GM23248 (cell line): ENCODE measurements around the gene LAMB1. TPM values are rescaled to one million over a fixed set of nuclear protein-coding genes. Genes with fewer than 3 reads are reported as not detected.

Experiments
- DNase-seq: peaks from one replicate; pipeline ENCODE4 v3.0.0-alpha.2; 2015
- H2AFZ ChIP-seq: fragments of 200-600 bp; sonication (generic); 2 replicates; pipeline ENCODE4 v1.6.1; 2016; ENCODE audit warnings: antibody characterized with exemption
- H3F3A ChIP-seq: fragments of 200-600 bp; sonication (generic); 2 replicates; pipeline ENCODE4 v1.6.1; 2016; ENCODE audit warnings: mild to moderate bottlenecking, antibody characterized with exemption, mixed run types; ENCODE audit not compliant: insufficient read depth
- H3K27ac ChIP-seq: fragments of 200-600 bp; sonication (generic); 2 replicates; pipeline ENCODE4 v1.5.1; 2016; ENCODE audit warnings: mild to moderate bottlenecking
- H3K27me3 ChIP-seq: fragments of 200-600 bp; sonication (generic); replicated peaks from 2 replicates; pipeline ENCODE4 v1.6.1; 2016; ENCODE audit warnings: mild to moderate bottlenecking; ENCODE audit not compliant: insufficient read depth
- H3K36me3 ChIP-seq: fragments of 200-600 bp; sonication (generic); 2 replicates; pipeline ENCODE4 v1.6.1; 2016; ENCODE audit warnings: low read depth, mild to moderate bottlenecking
- H3K4me1 ChIP-seq: fragments of 200-600 bp; sonication (generic); 2 replicates; pipeline ENCODE4 v1.6.1; 2016; ENCODE audit warnings: mild to moderate bottlenecking; ENCODE audit not compliant: insufficient read depth
- H3K4me2 ChIP-seq: fragments of 200-600 bp; sonication (generic); one replicate; pipeline ENCODE4 v1.6.1; 2016; ENCODE audit warnings: mild to moderate bottlenecking; ENCODE audit not compliant: unreplicated experiment
- H3K4me3 ChIP-seq: fragments of 200-600 bp; sonication (generic); 2 replicates; pipeline ENCODE4 v1.5.1; 2016; ENCODE audit warnings: mild to moderate bottlenecking
- H3K79me2 ChIP-seq: fragments of 200-600 bp; sonication (generic); 2 replicates; pipeline ENCODE4 v1.6.1; 2016; ENCODE audit warnings: mild to moderate bottlenecking; ENCODE audit not compliant: insufficient read depth
- H3K9ac ChIP-seq: fragments of 200-600 bp; sonication (generic); 2 replicates; pipeline ENCODE4 v1.6.1; 2016; ENCODE audit warnings: mild to moderate bottlenecking
- H3K9me2 ChIP-seq: fragments of 200-600 bp; sonication (generic); 2 replicates; pipeline ENCODE4 v1.6.1; 2016; ENCODE audit warnings: mixed run types, mild to moderate bottlenecking, moderate library complexity; ENCODE audit not compliant: insufficient read depth
- H3K9me3 ChIP-seq: fragments of 200-600 bp; sonication (generic); one replicate; pipeline ENCODE4 v1.6.1; 2017; ENCODE audit warnings: low read depth
- H4K20me1 ChIP-seq: fragments of 200-600 bp; sonication (generic); 2 replicates; pipeline ENCODE4 v1.6.0; 2016; ENCODE audit not compliant: insufficient read depth
- EZH2 ChIP-seq: fragments of 200-600 bp; sonication (generic); IDR thresholded peaks from 2 replicates; pipeline ENCODE4 v1.6.1; 2018; ENCODE audit warnings: antibody characterized with exemption, mild to moderate bottlenecking; ENCODE audit not compliant: insufficient read depth, poor library complexity, severe bottlenecking
- EZH2phosphoT487 ChIP-seq: fragments of 200-600 bp; sonication (generic); IDR thresholded peaks from 2 replicates; pipeline ENCODE4 v1.6.1; 2018; ENCODE audit warnings: antibody characterized with exemption, moderate library complexity, mild to moderate bottlenecking, low read depth; ENCODE audit not compliant: insufficient read depth
- WGBS, 2 experiments: methylation state at CpG; one replicate each; pipeline ENCODE4 v1.1.6; 2015 to 2017; ENCODE audit warnings: low lambda C conversion rate in 2 of 2, low coverage in 1 of 2; ENCODE audit errors: missing lambda C conversion rate in 2 of 2; 5-methylcytosine and 5-hydroxymethylcytosine counted together
- in situ Hi-C: fragments of 300-500 bp; cut with MboI; formaldehyde crosslinking; loops from 2 replicates; pipeline ENCODE4 v1.15.0; 2020
- polyA plus RNA-seq: library from polyadenylated mRNA; unstranded; fragments of >200 nt; fragmentation: Nextera tagmentation; extraction: Ambion mirVana; gene quantifications from 2 replicates; pipeline ENCODE4 v1.2.1, GENCODE V29; 2016
- total RNA-seq: library from RNA; depleted of rRNA; stranded (reverse); fragments of >200 nt; shearing (Covaris generic); gene quantifications from 2 replicates; pipeline ENCODE4 v1.2.3, GENCODE V29; 2014

LAMB1 gene
- total and polyA plus RNA-seq, 2 experiments from 2014 or later, result 108 to 135 TPM

- Histone ChIP-seq H3K27me3 (no peaks in the 10 kb centered on the region), H3K27ac (peak overlapping the region; percentile 69), H3K9me2 (no peaks in the 10 kb centered on the region), H3F3A (peaks cover 75% of the 10 kb centered on the region), H3K4me1 (peaks cover 58% of the 10 kb centered on the region), H3K4me2 (peak overlapping the region; percentile 54), H3K36me3 (peaks cover 32% of the 10 kb centered on the region; the same call in 1 of the 2 replicates), H3K79me2 (0 out of 2 replicates have a peak, but pooled peaks cover 6% of the 10 kb centered on the region), H3K9ac (no peak overlapping the region), H3K4me3 (no peak overlapping the region), H2AFZ (no peak overlapping the region), H3K9me3 (no peaks in the 10 kb centered on the region), H4K20me1 (no peaks in the 10 kb centered on the region)
- DNase-seq, result no peak
- TF ChIP-seq EZH2phosphoT487 (no peak), EZH2 (no peak)
- in situ Hi-C loops, result no loop called here
- WGBS, 2 experiments, result 89 to 91% methylated on average over 1 of the region's 1 CpG
These were observed 53.5 kb downstream of the LAMB1 start for GRCh38 chr7:107949443-107949935.

- Histone ChIP-seq H3K4me2 (peak overlapping the region; percentile 54), H3K4me3 (no peak overlapping the region), H3K9ac (no peak overlapping the region), H3K9me3 (no peaks in the 10 kb centered on the region), H3K79me2 (0 out of 2 replicates have a peak, but pooled peaks cover 6% of the 10 kb centered on the region), H3K27me3 (no peaks in the 10 kb centered on the region), H2AFZ (no peak overlapping the region), H4K20me1 (no peaks in the 10 kb centered on the region), H3K36me3 (peaks cover 36% of the 10 kb centered on the region), H3K9me2 (no peaks in the 10 kb centered on the region), H3K4me1 (peaks cover 58% of the 10 kb centered on the region), H3K27ac (peak overlapping the region; percentile 69), H3F3A (peaks cover 73% of the 10 kb centered on the region)
- 63 to 65% methylated on average over 7 of the region's 7 CpGs for WGBS, 2 experiments
- in situ Hi-C loops, result no loop called here
- TF ChIP-seq EZH2phosphoT487 (no peak), EZH2 (no peak)
- peak; percentile 91 for DNase-seq
These were observed 54.1 kb downstream of the LAMB1 start for GRCh38 chr7:107948645-107949442.

- Histone ChIP-seq H3K4me3 (peak overlapping the region; percentile 6; the same call in 1 of the 2 replicates), H2AFZ (no peak overlapping the region), H3K79me2 (0 out of 2 replicates have a peak, but pooled peaks cover 6% of the 10 kb centered on the region), H3K9ac (no peak overlapping the region), H3K4me1 (peaks cover 48% of the 10 kb centered on the region), H3K4me2 (peak overlapping the region; percentile 69), H3K27me3 (no peaks in the 10 kb centered on the region), H4K20me1 (no peaks in the 10 kb centered on the region), H3F3A (peaks cover 70% of the 10 kb centered on the region), H3K9me2 (no peaks in the 10 kb centered on the region), H3K9me3 (no peaks in the 10 kb centered on the region), H3K27ac (peak overlapping the region; percentile 62), H3K36me3 (peaks cover 43% of the 10 kb centered on the region)
- in situ Hi-C loops, result no loop called here
- 73% methylated on average over 6 of the region's 6 CpGs for WGBS, 2 experiments
- TF ChIP-seq EZH2phosphoT487 (no peak), EZH2 (no peak)
- DNase-seq, result peak; percentile 56
These were observed 56.1 kb downstream of the LAMB1 start for GRCh38 chr7:107946881-107947280.

GRCh38 chr7:107946451-107946850 is 56.5 kb downstream of the LAMB1 start:
- 20 to 31% methylated on average over 2 of the region's 2 CpGs for WGBS, 2 experiments
- Histone ChIP-seq H3K4me2 (peak overlapping the region; percentile 69), H3K27ac (peak overlapping the region; percentile 62)

More at GRCh38 chr7:107946451-107946850, 56.5 kb downstream of the LAMB1 start:
- no peaks in the 10 kb centered on the region for H3K27me3 ChIP-seq
- H3K4me3 ChIP-seq, result peak overlapping the region; percentile 6; the same call in 1 of the 2 replicates
- in situ Hi-C loops, result no loop called here
- H3K9me3 ChIP-seq, result no peaks in the 10 kb centered on the region
- H3F3A ChIP-seq, result peaks cover 68% of the 10 kb centered on the region
- TF ChIP-seq EZH2phosphoT487 (no peak), EZH2 (no peak)
- H3K9me2 ChIP-seq, result no peaks in the 10 kb centered on the region
- H3K36me3 ChIP-seq, result peaks cover 39% of the 10 kb centered on the region
- H3K9ac ChIP-seq, result no peak overlapping the region
- peak; percentile 68 for DNase-seq
- no peak overlapping the region for H2AFZ ChIP-seq
- H4K20me1 ChIP-seq, result no peaks in the 10 kb centered on the region
- 0 out of 2 replicates have a peak, but pooled peaks cover 6% of the 10 kb centered on the region for H3K79me2 ChIP-seq
- H3K4me1 ChIP-seq, result peaks cover 48% of the 10 kb centered on the region
